Measurements from ENCODE around the gene CACNA2D3.
"Not testable (repeated sequence)": the region's sequence is repeated elsewhere in the genome, so short reads cannot be mapped to it uniquely, and the experiment has no call there.

CACNA2D3 gene

GRCh38 chr3:55061720-55062034, 939.3 kb downstream of the CACNA2D3 start:
- no peak for DNase-seq

GRCh38 chr3:55064164-55064563, 941.8 kb downstream of the CACNA2D3 start:
- DNase-seq = no peak

DNA sequence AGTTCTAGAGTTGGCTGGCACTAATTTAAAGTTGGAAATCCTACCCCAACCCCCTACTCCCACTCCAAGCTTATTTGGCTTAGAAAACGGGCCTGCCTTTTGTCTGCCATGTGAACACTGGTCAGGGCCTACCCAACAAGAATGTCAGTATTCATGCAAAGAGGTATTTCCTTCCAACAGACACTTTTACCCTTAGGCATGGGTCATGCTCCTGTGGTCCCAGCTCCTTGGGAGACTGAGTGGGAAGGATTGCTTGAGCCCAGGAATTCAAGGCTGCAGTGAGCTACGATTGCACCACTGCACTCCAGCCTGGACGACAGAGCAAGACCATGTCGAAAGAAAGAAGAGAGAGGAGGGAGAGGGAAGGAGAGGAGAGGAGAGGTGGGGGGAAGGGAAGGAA, 943.0 kb downstream of the CACNA2D3 start:
- DNase-seq = no peak

- DNase-seq = no peak
Measured at GRCh38 chr3:55066551-55067047, 944.2 kb downstream of the CACNA2D3 start.

DNA sequence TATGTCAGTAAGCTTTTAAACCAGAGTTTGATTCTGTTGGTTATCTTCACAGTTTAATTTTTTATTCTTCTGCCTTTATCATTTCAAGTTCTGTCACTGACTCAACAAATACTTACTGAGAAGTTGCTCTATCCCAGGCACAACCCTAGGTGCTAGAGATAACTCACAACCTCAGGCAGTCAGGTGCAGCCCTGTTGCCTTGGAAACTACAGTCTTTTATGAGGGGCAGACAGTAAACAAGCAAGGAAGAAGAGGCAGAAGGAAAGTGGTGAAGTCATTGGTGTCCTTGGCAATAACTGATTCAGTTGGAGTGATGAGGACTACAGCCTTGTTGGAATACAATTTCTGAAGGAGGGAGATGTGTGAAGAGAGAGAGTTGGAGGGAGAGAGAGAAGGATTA, 947.6 kb downstream of the CACNA2D3 start:
- no peak for DNase-seq

DNA sequence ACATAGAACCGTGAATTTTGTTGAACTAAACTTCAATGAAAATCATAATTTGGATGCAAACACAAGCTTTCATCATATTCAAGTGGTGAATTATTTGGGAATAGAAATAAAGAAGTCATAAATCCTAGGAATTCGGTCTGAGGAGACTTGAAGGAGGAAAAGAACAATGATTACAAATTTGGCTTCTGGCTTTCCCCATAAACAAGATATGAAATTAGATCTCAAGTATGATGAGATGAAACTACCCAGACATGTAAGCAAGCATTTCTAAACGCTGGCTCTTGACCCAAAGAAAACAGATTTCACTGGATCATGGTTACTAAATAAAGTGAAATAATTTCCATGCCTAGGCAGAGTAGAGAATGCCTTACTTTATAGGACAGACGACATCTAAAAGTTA, 952.4 kb downstream of the CACNA2D3 start:
- no peak for DNase-seq

- no peak for DNase-seq
Measured at GRCh38 chr3:55075846-55076245, 953.5 kb downstream of the CACNA2D3 start.

GRCh38 chr3:55077726-55078125, 955.4 kb downstream of the CACNA2D3 start:
- DNase-seq = no peak

GRCh38 chr3:55078876-55079275, 956.5 kb downstream of the CACNA2D3 start:
- no peak for DNase-seq

- DNase-seq = no peak
Measured at GRCh38 chr3:55085231-55085630, 962.9 kb downstream of the CACNA2D3 start.

- no peak for DNase-seq
Measured at GRCh38 chr3:55089211-55089610, 966.9 kb downstream of the CACNA2D3 start.

- DNase-seq = no peak
Measured at GRCh38 chr3:55090291-55090690, 967.9 kb downstream of the CACNA2D3 start.

DNA sequence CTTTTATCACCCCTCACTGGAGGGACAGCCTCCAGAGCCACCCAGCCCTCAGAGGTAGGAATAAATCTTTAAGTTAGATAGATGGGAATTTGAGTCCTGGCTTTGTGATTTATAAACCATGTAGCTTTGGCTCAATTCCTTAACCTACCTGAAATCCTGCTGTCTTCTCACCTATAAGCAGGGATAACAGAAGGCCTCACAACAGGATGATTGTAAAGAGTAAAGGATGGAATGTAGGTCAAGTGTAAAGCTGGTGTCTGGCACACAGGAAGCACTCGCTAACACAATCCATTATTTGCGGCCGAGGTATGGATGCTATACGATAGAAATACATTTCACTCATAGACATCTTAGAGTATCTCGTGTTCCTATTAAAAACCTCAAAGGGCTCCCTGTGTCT, 968.4 kb downstream of the CACNA2D3 start:
- no peak for DNase-seq

DNA sequence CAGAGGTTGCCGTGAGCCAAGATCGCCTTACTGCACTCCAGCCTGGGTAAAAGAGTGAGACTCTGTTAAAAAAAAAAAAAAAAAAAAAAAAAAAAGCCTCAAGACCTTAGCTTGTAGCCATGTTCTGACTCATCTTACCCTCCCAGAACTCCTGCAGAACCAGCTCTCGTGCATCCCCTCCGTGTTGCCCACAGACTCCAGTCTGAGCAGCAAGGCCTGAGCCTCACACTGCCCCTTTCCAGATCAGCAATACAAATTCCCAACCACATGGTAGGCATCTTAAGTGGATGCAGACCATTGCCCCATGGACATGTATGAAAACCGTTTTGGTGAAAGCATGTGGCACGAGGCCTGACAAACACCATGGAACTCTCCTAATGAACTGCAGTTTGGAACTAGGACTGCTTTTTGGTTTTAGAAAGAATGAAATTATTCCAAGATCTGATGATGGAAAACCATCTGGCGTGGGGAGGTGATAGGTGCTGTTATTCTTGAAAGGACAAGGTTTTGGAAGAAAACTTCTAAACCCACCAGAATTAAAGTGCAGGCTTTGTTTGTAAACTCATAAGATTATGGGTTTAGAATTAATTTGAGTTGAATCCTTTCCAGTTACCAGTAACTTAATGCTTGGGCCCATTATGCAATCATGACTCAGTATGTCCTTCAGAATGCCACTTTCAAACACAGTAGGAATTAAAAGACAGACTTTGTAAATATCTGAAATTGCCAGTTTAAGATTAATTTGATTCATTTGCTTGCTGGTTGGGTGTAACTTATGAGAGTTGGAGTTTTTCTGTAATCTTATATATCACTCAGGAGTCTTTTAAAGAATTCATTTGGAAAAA, 969.3 kb downstream of the CACNA2D3 start:
- no peak for DNase-seq

- DNase-seq = no peak
Measured at GRCh38 chr3:55094676-55095075, 972.3 kb downstream of the CACNA2D3 start.

- no peak for DNase-seq
Measured at GRCh38 chr3:55097441-55097840, 975.1 kb downstream of the CACNA2D3 start.

GRCh38 chr3:55105647-55106046, 983.3 kb downstream of the CACNA2D3 start:
- no peak for DNase-seq

GRCh38 chr3:55107187-55107586, 984.8 kb downstream of the CACNA2D3 start:
- DNase-seq = no peak

DNA sequence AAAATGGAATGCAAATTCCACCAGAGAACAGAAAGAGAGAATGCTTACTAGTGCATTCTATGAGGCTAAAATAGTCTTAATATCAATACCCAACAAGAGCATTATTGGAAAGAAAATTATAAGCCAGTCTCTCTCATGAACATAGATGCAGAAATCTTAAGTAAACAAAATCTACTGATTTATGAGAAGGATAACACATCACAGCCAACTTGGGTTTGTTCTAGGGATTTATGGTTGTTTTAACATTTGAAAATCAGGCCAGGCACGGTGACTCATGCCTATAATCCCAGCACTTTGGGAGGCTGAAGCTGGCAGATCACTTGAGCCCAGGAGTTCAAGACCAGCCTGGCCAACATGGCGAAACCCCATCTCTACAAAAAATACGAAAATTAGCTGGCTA, 989.6 kb downstream of the CACNA2D3 start:
- not testable (repeated sequence) for DNase-seq

- DNase-seq = no peak
Measured at GRCh38 chr3:55118451-55118850, 996.1 kb downstream of the CACNA2D3 start.

DNA sequence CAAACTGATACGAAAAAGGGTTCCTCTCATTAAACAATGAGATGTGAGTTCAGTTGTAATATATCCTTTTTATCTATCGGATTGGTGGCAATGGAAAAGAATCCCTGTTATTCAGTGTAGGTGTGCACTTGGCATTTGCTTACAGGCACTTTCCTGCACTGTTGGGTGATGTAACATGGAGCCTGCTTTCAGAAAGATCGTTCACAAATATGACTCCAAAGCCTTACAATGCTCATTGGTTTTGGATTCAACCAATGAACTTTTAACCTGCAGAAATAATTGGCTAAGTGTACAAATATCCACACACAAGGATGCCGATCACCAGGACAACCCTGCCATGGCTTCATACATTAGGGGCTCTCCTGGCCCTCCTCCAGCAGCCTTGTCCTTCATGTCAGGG, 996.9 kb downstream of the CACNA2D3 start:
- no peak for DNase-seq

GRCh38 chr3:55122312-55122711, 1000.0 kb downstream of the CACNA2D3 start:
- DNase-seq = no peak

Data from CD4-positive, alpha-beta T cell treated with Interleukin-10 for 1 hour (primary cell).